ENCODE data around the gene NEB.

Gene NEB

DNA sequence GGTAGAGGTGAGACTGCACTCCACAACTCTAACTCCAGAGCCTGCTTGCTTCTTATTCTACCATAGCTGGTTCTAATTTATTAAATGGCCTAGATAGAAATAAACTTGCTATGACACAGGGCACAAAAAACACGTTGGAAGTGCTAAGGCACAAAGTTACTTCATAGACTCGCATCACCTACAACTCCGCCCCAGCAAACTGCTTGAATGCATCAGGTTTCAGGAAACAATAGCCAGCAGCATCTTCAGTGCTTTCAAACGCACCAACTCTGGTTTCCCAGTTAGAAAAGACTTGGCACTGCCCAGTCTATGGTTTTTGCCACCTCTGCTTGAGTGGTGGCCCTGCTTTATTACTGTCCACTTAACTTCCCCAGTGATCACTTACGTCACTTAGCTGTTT, 182.0 kb downstream of the NEB start:
- no peak overlapping the region for H3K4me3 ChIP-seq (ENCODE audit: low read depth, low read length)
- DNase-seq (ENCODE audit: low read depth) = no peak
- TF ChIP-seq, protein P1, sequence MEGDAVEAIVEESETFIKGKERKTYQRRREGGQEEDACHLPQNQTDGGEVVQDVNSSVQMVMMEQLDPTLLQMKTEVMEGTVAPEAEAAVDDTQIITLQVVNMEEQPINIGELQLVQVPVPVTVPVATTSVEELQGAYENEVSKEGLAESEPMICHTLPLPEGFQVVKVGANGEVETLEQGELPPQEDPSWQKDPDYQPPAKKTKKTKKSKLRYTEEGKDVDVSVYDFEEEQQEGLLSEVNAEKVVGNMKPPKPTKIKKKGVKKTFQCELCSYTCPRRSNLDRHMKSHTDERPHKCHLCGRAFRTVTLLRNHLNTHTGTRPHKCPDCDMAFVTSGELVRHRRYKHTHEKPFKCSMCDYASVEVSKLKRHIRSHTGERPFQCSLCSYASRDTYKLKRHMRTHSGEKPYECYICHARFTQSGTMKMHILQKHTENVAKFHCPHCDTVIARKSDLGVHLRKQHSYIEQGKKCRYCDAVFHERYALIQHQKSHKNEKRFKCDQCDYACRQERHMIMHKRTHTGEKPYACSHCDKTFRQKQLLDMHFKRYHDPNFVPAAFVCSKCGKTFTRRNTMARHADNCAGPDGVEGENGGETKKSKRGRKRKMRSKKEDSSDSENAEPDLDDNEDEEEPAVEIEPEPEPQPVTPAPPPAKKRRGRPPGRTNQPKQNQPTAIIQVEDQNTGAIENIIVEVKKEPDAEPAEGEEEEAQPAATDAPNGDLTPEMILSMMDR (IDR thresholded peaks at IDR 0.05; ENCODE audit: low read depth, low read length, missing control alignments) = no peak
- in situ Hi-C loops (cut with HindIII; ENCODE audit: low sequenced_read_pairs) = loop anchor here (10.0 kb wide), 1 partner anchor 83 kb away; no protein-coding TSS in a partner anchor

DNA sequence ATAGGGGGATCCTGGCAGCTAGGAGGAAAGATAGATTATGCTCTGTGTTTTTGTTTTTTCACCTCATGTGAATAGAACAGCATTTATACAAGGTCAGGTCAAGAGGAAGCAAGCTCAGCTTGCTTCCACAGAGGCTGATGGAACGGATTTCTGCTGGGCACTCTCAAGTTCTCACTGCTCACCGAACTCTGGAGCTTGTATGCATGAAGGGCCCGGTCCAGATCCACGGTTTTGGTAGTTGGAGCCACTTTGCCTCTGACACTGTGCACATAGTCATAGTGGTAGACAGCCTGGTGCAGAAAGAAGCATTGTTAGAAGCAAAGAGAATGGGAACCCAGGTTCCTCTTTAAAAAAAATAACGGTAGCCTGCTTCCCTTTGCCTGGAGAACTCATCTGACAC, 182.7 kb downstream of the NEB start:
- no peak overlapping the region for H3K4me3 ChIP-seq (ENCODE audit: low read depth, low read length)
- TF ChIP-seq, protein P1 (IDR thresholded peaks at IDR 0.05; ENCODE audit: low read depth, low read length, missing control alignments) = no peak
- in situ Hi-C loops (cut with HindIII; ENCODE audit: low sequenced_read_pairs) = loop anchor here (10.0 kb wide), 1 partner anchor 83 kb away; no protein-coding TSS in a partner anchor
- no peak for DNase-seq (ENCODE audit: low read depth)

DNA sequence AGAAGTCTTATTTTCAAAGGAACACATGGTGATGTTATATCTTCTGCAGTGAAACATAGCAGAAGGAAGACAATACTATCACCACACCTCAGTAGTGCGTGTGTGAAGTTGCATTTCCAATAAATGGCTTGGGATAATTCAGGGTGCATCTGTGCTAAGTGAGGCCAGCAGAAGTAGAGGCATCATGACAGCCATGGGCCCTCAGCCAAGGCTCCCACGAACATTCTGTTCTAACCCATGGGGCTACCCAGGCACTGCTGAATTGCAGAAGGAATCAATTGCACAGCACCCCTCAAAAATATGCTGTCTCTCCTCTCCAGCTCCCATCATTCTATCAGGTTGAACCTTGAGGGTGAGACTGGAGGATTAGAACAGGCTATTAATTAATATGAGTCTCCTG, 185.1 kb downstream of the NEB start:
- no peak overlapping the region for H3K4me3 ChIP-seq (ENCODE audit: low read depth, low read length)
- in situ Hi-C loops (cut with HindIII; ENCODE audit: low sequenced_read_pairs) = no loop called here
- DNase-seq (ENCODE audit: low read depth) = no peak
- TF ChIP-seq, protein P1 (IDR thresholded peaks at IDR 0.05; ENCODE audit: low read depth, low read length, missing control alignments) = no peak

- TF ChIP-seq, protein P1 (IDR thresholded peaks at IDR 0.05; ENCODE audit: low read depth, low read length, missing control alignments) = no peak
- in situ Hi-C loops (cut with HindIII; ENCODE audit: low sequenced_read_pairs) = no loop called here
- DNase-seq (ENCODE audit: low read depth) = no peak
- no peak overlapping the region for H3K4me3 ChIP-seq (ENCODE audit: low read depth, low read length)
Measured at GRCh38 chr2:151544449-151544848, 189.8 kb downstream of the NEB start.

DNA sequence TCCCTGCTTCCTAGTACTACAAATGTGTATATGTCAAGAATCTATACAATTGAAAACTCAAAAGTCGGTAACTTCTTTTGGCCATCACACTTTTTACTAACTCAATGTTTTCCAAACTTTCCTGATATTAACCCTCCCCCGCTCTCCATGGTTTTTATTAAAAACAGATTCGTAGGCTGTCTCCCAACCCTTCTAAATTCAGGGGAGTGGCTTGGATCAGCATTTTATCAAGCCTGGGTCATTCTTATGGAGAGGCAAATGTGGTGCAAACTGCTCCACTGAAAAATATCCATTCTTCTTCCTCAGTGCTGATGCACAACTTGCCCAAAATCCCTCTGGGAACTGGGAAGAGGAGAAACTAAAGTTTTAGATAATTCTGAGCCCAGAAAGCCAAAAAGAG, 190.4 kb downstream of the NEB start:
- no peak for DNase-seq (ENCODE audit: low read depth)
- no peak overlapping the region for H3K4me3 ChIP-seq (ENCODE audit: low read depth, low read length)
- TF ChIP-seq, protein P1 (IDR thresholded peaks at IDR 0.05; ENCODE audit: low read depth, low read length, missing control alignments) = no peak
- in situ Hi-C loops (cut with HindIII; ENCODE audit: low sequenced_read_pairs) = no loop called here

GRCh38 chr2:151534001-151534400, 200.3 kb downstream of the NEB start:
- DNase-seq (ENCODE audit: low read depth) = no peak
- in situ Hi-C loops (cut with HindIII; ENCODE audit: low sequenced_read_pairs) = no loop called here
- TF ChIP-seq, protein P1 (IDR thresholded peaks at IDR 0.05; ENCODE audit: low read depth, low read length, missing control alignments) = no peak
- H3K4me3 ChIP-seq (ENCODE audit: low read depth, low read length) = no peak overlapping the region

GRCh38 chr2:151533127-151533526, 201.1 kb downstream of the NEB start:
- no peak overlapping the region for H3K4me3 ChIP-seq (ENCODE audit: low read depth, low read length)
- in situ Hi-C loops (cut with HindIII; ENCODE audit: low sequenced_read_pairs) = no loop called here
- TF ChIP-seq, protein P1 (IDR thresholded peaks at IDR 0.05; ENCODE audit: low read depth, low read length, missing control alignments) = no peak
- no peak for DNase-seq (ENCODE audit: low read depth)

Data from astrocyte of the cerebellum (primary cell).